H1 (cell line): ENCODE results near the gene RDH5. TPM values are rescaled to one million over a fixed set of nuclear protein-coding genes. Genes with fewer than 3 reads are reported as not detected.

ENCODE experiments used
- CTCF ChIA-PET: fragments of 300-600 bp; sonication (Branson Sonifier 250); formaldehyde crosslinking; loops from one replicate; lab custom pipeline; 2021; ENCODE audit not compliant: partially characterized antibody; lab: Charles Lee
- POLR2A ChIA-PET: fragments of 300-600 bp; sonication (Branson Sonifier 250); formaldehyde crosslinking; loops from one replicate; lab custom pipeline; 2021; ENCODE audit warnings: inconsistent platforms; ENCODE audit not compliant: partially characterized antibody; lab: Charles Lee
- DNase-seq, 2 experiments: peaks; one replicate each; pipeline versions ENCODE4 v3.0.0 to v3.0.0-alpha.2; 2010 to 2022; ENCODE audit warnings: low spot score in 2 of 2, low read depth in 1 of 2, mixed read lengths in 1 of 2
- FAIRE-seq: peaks from 2 replicates; lab custom pipeline; 2011; peaks lifted over from hg19 to GRCh38; lab: Jason Lieb, UNC
- H2AFZ ChIP-seq: 2 replicates; pipeline ENCODE4 v1.8.1; 2012; ENCODE audit warnings: low read length, inconsistent platforms
- H2AK5ac ChIP-seq: 2 replicates; pipeline ENCODE4 v1.6.1; 2013; ENCODE audit warnings: low read depth, low read length
- H2BK120ac ChIP-seq: replicated peaks from 2 replicates; pipeline ENCODE3; 2013; ENCODE audit warnings: low read depth, low read length, inconsistent platforms
- H2BK12ac ChIP-seq: 2 replicates; pipeline ENCODE4 v1.6.1; 2013; ENCODE audit warnings: low read depth, low read length
- H2BK15ac ChIP-seq: 2 replicates; pipeline ENCODE4 v1.6.1; 2013; ENCODE audit warnings: low read length
- H2BK20ac ChIP-seq: 2 replicates; pipeline ENCODE4 v1.6.1; 2013; ENCODE audit warnings: low read length
- H2BK5ac ChIP-seq: 2 replicates; pipeline ENCODE4 v1.6.1; 2013; ENCODE audit warnings: low read depth, low read length
- H3K14ac ChIP-seq: 2 replicates; pipeline ENCODE4 v1.6.1; 2013; ENCODE audit warnings: inconsistent platforms; ENCODE audit not compliant: insufficient read length
- H3K18ac ChIP-seq: 2 replicates; pipeline ENCODE4 v1.6.1; 2013; ENCODE audit warnings: low read length; ENCODE audit errors: extremely low read depth
- H3K23ac ChIP-seq: 2 replicates; pipeline ENCODE4 v1.6.1; 2013; ENCODE audit warnings: inconsistent platforms; ENCODE audit not compliant: insufficient read length
- H3K23me2 ChIP-seq: 2 replicates; pipeline ENCODE4 v1.6.1; 2013; ENCODE audit warnings: low read depth, low read length
- H3K27ac ChIP-seq: 2 replicates; pipeline ENCODE4 v1.6.1; 2011; ENCODE audit warnings: low read depth, low read length, inconsistent platforms
- H3K27me3 ChIP-seq, 4 experiments: replicated peaks in 1 of 4; 1 replicate in 1 of 4; 2 replicates in 3 of 4; pipeline versions ENCODE4 v1.6.1 to v1.8.1; 2011 to 2013; ENCODE audit warnings: low read length in 3 of 4, mild to moderate bottlenecking in 3 of 4, inconsistent platforms in 2 of 4, mixed read lengths in 2 of 4, moderate library complexity in 1 of 4; ENCODE audit not compliant: control insufficient read depth in 3 of 4, insufficient read depth in 3 of 4; ENCODE audit errors: extremely low read depth in 1 of 4
- H3K36me3 ChIP-seq, 4 experiments: 2 replicates each; pipeline versions ENCODE4 v1.6.1 to v1.8.1; 2011 to 2013; ENCODE audit warnings: mild to moderate bottlenecking in 4 of 4, low read length in 3 of 4, moderate library complexity in 2 of 4, control low read depth in 1 of 4, inconsistent platforms in 1 of 4; ENCODE audit not compliant: insufficient read depth in 4 of 4, control insufficient read depth in 2 of 4
- H3K4ac ChIP-seq: replicated peaks from 2 replicates; pipeline ENCODE3; 2013; ENCODE audit warnings: low read length, low read depth, mixed read lengths, inconsistent platforms; ENCODE audit not compliant: insufficient read length
- H3K4me1 ChIP-seq, 4 experiments: replicated peaks in 1 of 4; 1 replicate in 1 of 4; 2 replicates in 3 of 4; pipeline versions ENCODE4 v1.6.1 to v1.8.1; 2011 to 2013; ENCODE audit warnings: low read length in 3 of 4, inconsistent platforms in 2 of 4, mixed read lengths in 1 of 4; ENCODE audit not compliant: insufficient read depth in 4 of 4, control insufficient read depth in 3 of 4
- H3K4me2 ChIP-seq, 2 experiments: 2 replicates each; pipeline versions ENCODE4 v1.6.1 to v1.8.1; 2011 to 2013; ENCODE audit warnings: low read depth in 2 of 2, low read length in 2 of 2, control low read depth in 1 of 2, inconsistent platforms in 1 of 2, mild to moderate bottlenecking in 1 of 2; ENCODE audit not compliant: insufficient read depth in 1 of 2
- H3K4me3 ChIP-seq, 4 experiments: fragments of 200-600, 300-600 bp in 1 of 4; sonication (generic), shearing (Covaris generic), sonication (Bioruptor Twin) in 1 of 4; 2 replicates each; pipeline versions ENCODE4 v1.5.1 to v1.8.1; 2011 to 2016; ENCODE audit warnings: low read length in 4 of 4, low read depth in 3 of 4, control low read depth in 2 of 4, inconsistent platforms in 2 of 4, mild to moderate bottlenecking in 2 of 4, mixed read lengths in 1 of 4, moderate library complexity in 1 of 4; ENCODE audit not compliant: insufficient read depth in 2 of 4; ENCODE audit errors: extremely low read depth in 1 of 4
- H3K56ac ChIP-seq: replicated peaks from 2 replicates; pipeline ENCODE3; 2013; ENCODE audit warnings: low read depth, mild to moderate bottlenecking, mixed read lengths, low read length, inconsistent platforms; ENCODE audit not compliant: insufficient read length
- H3K79me1 ChIP-seq: 2 replicates; pipeline ENCODE4 v1.6.1; 2013; ENCODE audit warnings: low read depth, low read length, control low read depth
- H3K79me2 ChIP-seq, 2 experiments: 2 replicates each; pipeline versions ENCODE4 v1.6.1 to v1.8.1; 2012 to 2013; ENCODE audit warnings: low read length in 2 of 2, mild to moderate bottlenecking in 2 of 2, inconsistent platforms in 1 of 2; ENCODE audit not compliant: insufficient read depth in 2 of 2, control insufficient read depth in 1 of 2
- H3K9ac ChIP-seq, 4 experiments: replicated peaks in 1 of 4; 1 replicate in 1 of 4; 2 replicates in 3 of 4; pipeline versions ENCODE4 v1.6.1 to v1.8.1; 2011 to 2013; ENCODE audit warnings: low read depth in 3 of 4, low read length in 3 of 4, control low read depth in 2 of 4, mild to moderate bottlenecking in 2 of 4, moderate library complexity in 2 of 4, inconsistent platforms in 1 of 4; ENCODE audit errors: extremely low read depth in 1 of 4
- H3K9me3 ChIP-seq, 2 experiments: 2 replicates each; pipeline versions ENCODE4 v1.6.1 to v1.8.1; 2012 to 2013; ENCODE audit warnings: mild to moderate bottlenecking in 2 of 2, moderate library complexity in 2 of 2, control low read depth in 1 of 2, inconsistent platforms in 1 of 2, low read depth in 1 of 2, low read length in 1 of 2, mixed read lengths in 1 of 2; ENCODE audit not compliant: insufficient read depth in 2 of 2
- H4K20me1 ChIP-seq, 2 experiments: replicated peaks in 1 of 2; 2 replicates each; pipeline versions ENCODE3 to v1.8.1; 2011 to 2013; ENCODE audit warnings: inconsistent platforms in 2 of 2, low read length in 2 of 2, mild to moderate bottlenecking in 1 of 2; ENCODE audit not compliant: insufficient read depth in 2 of 2, control insufficient read depth in 1 of 2
- H4K5ac ChIP-seq: 2 replicates; pipeline ENCODE4 v1.6.1; 2013; ENCODE audit warnings: low read length, low read depth, mixed read lengths, inconsistent platforms; ENCODE audit not compliant: insufficient read length
- H4K8ac ChIP-seq: 2 replicates; pipeline ENCODE4 v1.8.0; 2013; ENCODE audit warnings: mild to moderate bottlenecking, moderate library complexity, low read length, inconsistent platforms; ENCODE audit not compliant: insufficient read depth; ENCODE audit errors: extremely low read depth
- H4K91ac ChIP-seq: replicated peaks from 2 replicates; pipeline ENCODE3; 2013; ENCODE audit warnings: low read length, mixed read lengths, inconsistent platforms; ENCODE audit not compliant: insufficient read length
- ASH2L ChIP-seq: fragments of 200-600, 300-600 bp; sonication (generic); IDR thresholded peaks from one replicate; pipeline ENCODE4 v1.7.1; 2017; ENCODE audit warnings: low read length
- CEBPB ChIP-seq: IDR thresholded peaks from 2 replicates; pipeline ENCODE4 v1.6.1; 2012; ENCODE audit warnings: low read depth, low read length
- EP300 ChIP-seq, 2 experiments: IDR thresholded peaks; 1 replicate in 1 of 2; 2 replicates in 1 of 2; pipeline ENCODE4 v1.6.1; 2011 to 2012; ENCODE audit warnings: low read depth in 2 of 2, low read length in 2 of 2, mild to moderate bottlenecking in 2 of 2, borderline replicate concordance in 1 of 2, inconsistent platforms in 1 of 2, moderate library complexity in 1 of 2
- EZH2 ChIP-seq: fragments of 200-600 bp; sonication (generic); IDR thresholded peaks from 2 replicates; pipeline ENCODE4 v1.7.1; 2012; ENCODE audit warnings: low read depth, mild to moderate bottlenecking, moderate library complexity, low read length, inconsistent platforms; ENCODE audit not compliant: severe bottlenecking
- HDAC2 ChIP-seq, 2 experiments: fragments of 300-600 bp in 1 of 2; sonication (generic) in 1 of 2; IDR thresholded peaks; 2 replicates each; pipeline ENCODE4 v1.6.1; 2011 to 2012; ENCODE audit warnings: low read depth in 2 of 2, low read length in 2 of 2, mild to moderate bottlenecking in 2 of 2, moderate library complexity in 2 of 2, borderline replicate concordance in 1 of 2, inconsistent platforms in 1 of 2
- KDM1A ChIP-seq: fragments of 200-600, 300-600 bp; sonication (generic); IDR thresholded peaks from 2 replicates; pipeline ENCODE4 v1.7.1; 2016; ENCODE audit warnings: mild to moderate bottlenecking, low read length, borderline replicate concordance
- POLR2AphosphoS5 ChIP-seq: IDR thresholded peaks from 2 replicates; pipeline ENCODE4 v1.6.1; 2011; ENCODE audit warnings: low read depth, low read length
- SAP30 ChIP-seq: fragments of 300-600 bp; sonication (generic); IDR thresholded peaks from 2 replicates; pipeline ENCODE4 v1.7.1; 2012; ENCODE audit warnings: low read length, moderate library complexity, mild to moderate bottlenecking, inconsistent platforms; ENCODE audit not compliant: insufficient read depth, insufficient replicate concordance
- SIN3A ChIP-seq, 2 experiments: IDR thresholded peaks in 1 of 2; conservative IDR thresholded peaks in 1 of 2; 2 replicates each; pipeline ENCODE4 v1.6.1; 2011 to 2012; ENCODE audit warnings: low read length in 2 of 2, improper control_type of control experiment in 1 of 2, low read depth in 1 of 2, mild to moderate bottlenecking in 1 of 2
- SP2 ChIP-seq: IDR thresholded peaks from 2 replicates; pipeline ENCODE4 v1.6.1; 2012; ENCODE audit warnings: mild to moderate bottlenecking, low read length, inconsistent platforms
- WGBS, 2 experiments: shearing (Covaris generic) in 1 of 2; methylation state at CpG; one replicate each; pipeline versions ENCODE4 v1.1.6 to v1.1.7; 2013 to 2015; ENCODE audit warnings: low lambda C conversion rate in 2 of 2, mixed read lengths in 2 of 2, inconsistent platforms in 1 of 2, low coverage in 1 of 2, missing lambda C conversion rate in 1 of 2; ENCODE audit not compliant: insufficient replicate concordance in 2 of 2, insufficient coverage in 1 of 2, insufficient read length in 1 of 2; ENCODE audit errors: extremely low coverage in 1 of 2, missing lambda C conversion rate in 1 of 2; 5-methylcytosine and 5-hydroxymethylcytosine counted together
- polyA plus RNA-seq, 7 experiments: library from polyadenylated mRNA; depleted of rRNA in 3 of 7; stranded (reverse) in 5 of 7; unstranded in 2 of 7; fragments of >200 nt in 5 of 7; fragments of 200-250 nt in 2 of 7; gene quantifications; 1 replicate in 5 of 7; 2 replicates in 1 of 7; 4 replicates in 1 of 7; pipeline versions ENCODE4 v1.2.1 to v1.2.3, GENCODE V29; 2011 to 2013; ENCODE audit warnings: missing spikeins in 2 of 7, mixed read lengths in 2 of 7
- total RNA-seq: library from RNA; stranded (reverse); fragmentation: NEBNext Ultra II Directional; extraction: Animal tissue kit (Norgen Biotek cat#: 25700); gene quantifications from 2 replicates; pipeline ENCODE4 v1.2.1, GENCODE V29; 2021
- TF ChIP-seq, protein P1 (sequence below): IDR thresholded peaks from 2 replicates; pipeline ENCODE4 v1.6.1; 2012; ENCODE audit warnings: inconsistent platforms
- TF ChIP-seq, protein P2 (sequence below): IDR thresholded peaks from 2 replicates; pipeline ENCODE4 v1.6.1; 2011; ENCODE audit warnings: low read length, improper control_type of control experiment

The RDH5 gene
- total and polyA plus RNA-seq, 2 of the 8 experiments (the other 6 are each of a cell fraction or from before 2014, with no cell fraction given) = 4.2 to 6.0 TPM

DNA sequence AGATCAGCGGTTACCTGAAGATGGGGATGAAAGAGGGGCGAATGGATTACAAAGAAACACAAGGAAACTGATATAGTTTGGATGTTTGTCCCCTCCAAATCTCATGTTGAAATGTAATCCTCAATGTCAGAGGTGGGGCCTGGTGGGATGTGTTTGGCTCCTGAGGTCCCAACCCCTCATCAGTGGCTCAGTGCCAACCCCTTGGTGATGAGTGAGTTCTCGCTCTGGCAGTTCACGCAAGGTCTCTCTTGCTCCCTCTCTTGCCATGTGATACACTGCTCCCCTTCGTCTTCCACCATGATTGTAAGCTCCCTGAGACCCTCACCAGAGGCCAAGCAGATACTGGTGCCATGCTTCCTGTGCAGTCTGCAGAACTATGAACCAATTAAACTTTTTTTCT lies 40.5 kb upstream of the RDH5 start:
- H3K56ac ChIP-seq = no peak overlapping the region
- no peak overlapping the region for H3K14ac ChIP-seq
- H3K18ac ChIP-seq = no peak overlapping the region
- H3K4me2 ChIP-seq = no peak overlapping the region
- no peak overlapping the region for H3K23ac ChIP-seq
- H2BK12ac ChIP-seq = 0 out of 2 replicates have a peak overlapping the region, but pooled peaks have one; percentile 68
- H2BK20ac ChIP-seq = no peak overlapping the region
- no peak overlapping the region for H4K5ac ChIP-seq
- H2AK5ac ChIP-seq = no peak overlapping the region
- H3K4ac ChIP-seq = no peak overlapping the region
- H3K4me3 ChIP-seq = no peak overlapping the region
- H3K27ac ChIP-seq = no peak overlapping the region
- H2BK120ac ChIP-seq = no peak overlapping the region
- H3K23me2 ChIP-seq = no peaks in the 10 kb centered on the region
- ChIA-PET CTCF (no interaction called here), POLR2A (no interaction called here)
- WGBS, 2 experiments = 83% methylated on average over 5 of the region's 5 CpGs; no CpG with 5 or more reads in 1 of the 2 experiments
- no peaks in the 10 kb centered on the region for H3K27me3 ChIP-seq
- no peaks in the 10 kb centered on the region for H3K79me2 ChIP-seq
- no peak overlapping the region for H4K8ac ChIP-seq
- peaks cover 0 to 12% (median 5%) of the 10 kb centered on the region in 4 experiments; a peak in 4 of 7 replicates for H3K4me1 ChIP-seq
- no peak for FAIRE-seq
- no peak overlapping the region for H3K9ac ChIP-seq
- no peaks in the 10 kb centered on the region for H3K79me1 ChIP-seq
- no peaks in the 10 kb centered on the region for H4K20me1 ChIP-seq
- H3K36me3 ChIP-seq = no peaks in the 10 kb centered on the region
- H2AFZ ChIP-seq = no peak overlapping the region
- no peak overlapping the region for H2BK5ac ChIP-seq
- no peak overlapping the region for H2BK15ac ChIP-seq
- no peak for DNase-seq
- no peak overlapping the region for H4K91ac ChIP-seq
- H3K9me3 ChIP-seq = no peaks in the 10 kb centered on the region
- TF ChIP-seq SIN3A (conservative IDR thresholded peaks at IDR 0.05 in 1 of 2, IDR thresholded peaks at IDR 0.05 in 1 of 2; ENCODE audit: low read depth in 1 of 2, low read length in 2 of 2) = no peak
- TF ChIP-seq, protein P1, sequence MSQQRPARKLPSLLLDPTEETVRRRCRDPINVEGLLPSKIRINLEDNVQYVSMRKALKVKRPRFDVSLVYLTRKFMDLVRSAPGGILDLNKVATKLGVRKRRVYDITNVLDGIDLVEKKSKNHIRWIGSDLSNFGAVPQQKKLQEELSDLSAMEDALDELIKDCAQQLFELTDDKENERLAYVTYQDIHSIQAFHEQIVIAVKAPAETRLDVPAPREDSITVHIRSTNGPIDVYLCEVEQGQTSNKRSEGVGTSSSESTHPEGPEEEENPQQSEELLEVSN = no peak
- TF ChIP-seq HDAC2 (IDR thresholded peaks at IDR 0.05; ENCODE audit: borderline replicate concordance in 1 of 2, low read depth in 2 of 2, low read length in 2 of 2) = no peak
- TF ChIP-seq EZH2 = no peak
- TF ChIP-seq CEBPB = no peak
- no peak for TF ChIP-seq EP300 (IDR thresholded peaks at IDR 0.05; ENCODE audit: borderline replicate concordance in 1 of 2, low read depth in 2 of 2, low read length in 2 of 2)
- TF ChIP-seq, protein P2, sequence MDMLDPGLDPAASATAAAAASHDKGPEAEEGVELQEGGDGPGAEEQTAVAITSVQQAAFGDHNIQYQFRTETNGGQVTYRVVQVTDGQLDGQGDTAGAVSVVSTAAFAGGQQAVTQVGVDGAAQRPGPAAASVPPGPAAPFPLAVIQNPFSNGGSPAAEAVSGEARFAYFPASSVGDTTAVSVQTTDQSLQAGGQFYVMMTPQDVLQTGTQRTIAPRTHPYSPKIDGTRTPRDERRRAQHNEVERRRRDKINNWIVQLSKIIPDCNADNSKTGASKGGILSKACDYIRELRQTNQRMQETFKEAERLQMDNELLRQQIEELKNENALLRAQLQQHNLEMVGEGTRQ = no peak
- TF ChIP-seq ASH2L = no peak
- TF ChIP-seq POLR2AphosphoS5 = no peak
- TF ChIP-seq SP2 = no peak
- no peak for TF ChIP-seq SAP30
- no peak for TF ChIP-seq KDM1A
